Fibroblast of lung (primary cell): Measurements from ENCODE around the gene CDK4.
A peak's percentile ranks its signal among the peaks of the same experiment; 100 is the strongest.

Source experiments
- CTCF ChIP-seq, 2 donors: IDR thresholded peaks in 1 of 2; conservative IDR thresholded peaks in 1 of 2; 1 replicate in 1 of 2; 2 replicates in 1 of 2; pipeline ENCODE4 v1.5.1; 2011 to 2012; ENCODE audit warnings: low read length in 2 of 2, control low read depth in 1 of 2, inconsistent platforms in 1 of 2, low read depth in 1 of 2, mild to moderate bottlenecking in 1 of 2
- EZH2 ChIP-seq: IDR thresholded peaks from 2 replicates; pipeline ENCODE4 v1.5.1; 2012; ENCODE audit warnings: low read length, control low read depth, mild to moderate bottlenecking; ENCODE audit errors: missing control alignments

GRCh38 chr12:57755454-57756372, 3.6 kb upstream of the CDK4 start:
- TF ChIP-seq CTCF (conservative IDR thresholded peaks at IDR 0.05 in 1 of 2, IDR thresholded peaks at IDR 0.05 in 1 of 2; ENCODE audit: low read depth in 1 of 2, low read length in 2 of 2) (no peak), EZH2 (peak; percentile 85)
